ENCODE measurements around the gene SULT1A2.
A peak's percentile ranks its signal among the peaks of the same experiment; 100 is the strongest.
"Not testable (repeated sequence)": the region's sequence is repeated elsewhere in the genome, so short reads cannot be mapped to it uniquely, and the experiment has no call there.

Gene SULT1A2

DNA sequence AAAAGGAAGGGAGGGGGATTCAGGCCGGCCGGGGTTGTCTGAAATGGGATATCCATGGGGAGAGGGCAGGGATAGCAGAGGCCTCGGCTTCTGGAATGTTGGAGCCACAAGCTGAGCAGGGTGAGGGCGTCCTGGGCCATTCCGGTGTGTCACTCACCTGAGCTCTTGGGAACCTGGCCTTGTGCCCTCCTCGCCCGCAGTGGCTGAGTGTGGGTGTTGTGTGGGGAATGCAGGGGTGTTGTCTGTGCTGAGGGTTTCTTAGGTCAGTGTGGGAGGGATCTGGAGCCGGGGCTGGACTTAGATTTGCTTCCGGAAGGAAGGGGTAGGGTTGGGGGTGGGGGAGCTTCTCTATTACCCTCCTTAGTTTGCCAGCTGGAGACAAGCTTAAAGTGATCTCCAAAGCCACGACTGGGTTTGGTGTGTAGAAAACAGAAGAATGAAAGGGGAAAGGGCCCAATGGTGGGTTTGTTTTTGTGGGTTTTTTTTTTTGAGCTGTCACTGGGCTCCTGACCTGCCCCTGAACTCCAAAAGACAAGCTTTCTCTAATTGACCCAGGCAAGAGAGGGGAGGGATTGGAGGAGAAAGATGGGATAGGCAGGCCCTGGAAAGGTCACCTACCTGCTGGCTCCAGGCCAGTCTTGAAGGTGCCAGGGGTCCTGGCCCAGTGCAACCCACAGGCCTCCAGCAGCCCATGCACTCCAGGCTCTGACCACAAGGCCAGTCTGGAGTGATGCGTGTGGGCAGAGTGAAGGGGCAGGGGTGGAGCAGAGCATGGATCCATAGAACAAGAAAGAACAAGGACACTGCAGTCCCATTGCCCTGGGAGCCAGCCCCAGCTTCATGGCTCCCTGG is at the start of gene SULT1A2:
TSS of gene SULT1A2 (minus strand) at position 211 of the 852 bp plus-strand sequence. CDS start 1,120 bp downstream, outside the sequence.
- no peak for DNase-seq

DNA sequence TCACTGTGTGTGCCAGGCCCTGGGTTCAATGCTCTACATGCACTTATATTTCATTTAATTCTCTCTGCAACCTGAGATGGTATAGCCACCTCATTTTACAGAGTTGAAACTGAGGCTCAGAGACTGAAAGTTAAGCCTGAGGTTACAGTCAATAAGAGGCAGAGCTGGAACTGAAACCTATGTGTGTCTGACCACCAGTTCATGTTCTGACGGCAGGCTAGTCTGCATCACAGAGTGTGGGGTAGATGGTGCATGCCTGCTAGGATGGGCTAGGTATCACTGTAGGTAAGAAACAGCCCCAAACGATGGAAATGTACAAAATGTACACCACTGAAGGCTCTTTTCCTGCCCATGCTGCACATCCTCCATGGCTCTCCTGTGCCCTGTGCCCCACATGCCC is 43.1 kb upstream of the SULT1A2 start:
- not testable (repeated sequence) for DNase-seq

DNA sequence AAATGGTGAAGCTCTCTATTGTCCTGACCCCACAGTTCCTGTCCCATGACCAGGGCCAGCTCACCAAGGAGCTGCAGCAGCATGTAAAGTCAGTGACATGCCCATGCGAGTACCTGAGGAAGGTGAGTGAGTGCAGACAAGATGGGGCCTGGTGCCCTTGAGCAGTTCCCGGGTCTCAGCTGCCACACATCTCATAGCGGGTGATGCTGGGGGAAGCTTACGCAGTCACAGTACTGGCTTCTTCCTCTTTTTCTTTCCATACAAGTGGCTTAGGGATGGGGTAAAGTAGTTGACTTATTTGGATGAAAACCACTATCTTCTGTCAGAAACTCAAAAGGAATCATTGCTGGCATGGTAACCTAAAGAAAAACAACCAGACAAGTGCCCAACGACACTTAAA is 41.5 kb upstream of the SULT1A2 start:
- DNase-seq = not testable (repeated sequence)

DNA sequence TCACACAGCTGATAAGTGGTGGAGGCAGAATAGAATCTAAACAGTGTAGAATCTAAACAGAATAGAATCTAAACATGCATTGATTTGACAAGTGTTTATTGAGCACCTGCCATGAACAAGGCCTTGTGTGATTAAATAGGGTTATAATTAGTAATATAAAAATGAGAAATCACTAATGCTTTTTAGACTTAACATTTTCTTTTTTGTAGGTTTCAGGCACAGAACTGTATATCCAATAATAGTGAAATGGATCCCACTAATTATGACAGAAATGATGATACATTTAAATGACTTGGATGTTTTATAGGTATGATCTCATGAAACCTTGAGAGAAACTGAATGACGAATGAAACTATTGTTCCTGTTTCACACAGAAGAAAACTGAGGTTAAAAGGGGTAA is 40.9 kb upstream of the SULT1A2 start, which contains the start of gene NPIPB8:
TSS of gene NPIPB8 (plus strand) at position 301 of the 400 bp plus-strand sequence. CDS start 296 bp downstream, outside the sequence.
- DNase-seq = not testable (repeated sequence)

DNA sequence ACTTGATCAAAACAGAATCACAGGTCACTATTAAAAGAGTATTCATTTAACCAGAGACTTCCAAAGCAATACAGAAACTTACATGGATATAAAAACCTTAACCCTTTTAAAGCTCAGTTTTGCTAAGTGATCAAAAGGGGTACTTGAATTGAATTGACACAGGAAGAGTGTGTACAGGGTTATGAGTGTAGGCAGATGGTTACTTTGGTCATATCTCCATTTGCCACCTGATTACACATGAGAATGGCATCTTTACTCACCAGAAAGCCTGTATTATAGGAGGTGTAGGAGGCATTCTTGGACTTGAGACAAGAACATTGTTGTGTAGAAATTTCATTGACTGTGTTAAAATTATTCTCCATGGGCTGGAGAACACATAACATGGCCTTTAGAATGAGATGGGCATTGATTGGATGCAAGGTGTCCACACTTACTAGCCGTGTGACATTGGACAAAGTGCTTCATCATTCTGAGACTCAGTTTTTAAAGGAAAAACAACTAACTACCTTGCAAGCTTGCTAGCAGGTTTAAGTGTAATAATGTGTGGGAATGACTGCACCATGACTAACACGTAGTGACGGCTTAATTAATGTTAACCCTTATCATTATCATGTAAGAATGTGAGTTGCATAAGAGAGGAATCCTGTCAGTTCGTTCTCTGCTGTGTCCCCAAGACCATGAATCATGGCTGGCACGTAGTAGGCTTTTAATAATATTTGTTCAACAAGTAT is 39.4 kb upstream of the SULT1A2 start:
- not testable (repeated sequence) for DNase-seq

DNA sequence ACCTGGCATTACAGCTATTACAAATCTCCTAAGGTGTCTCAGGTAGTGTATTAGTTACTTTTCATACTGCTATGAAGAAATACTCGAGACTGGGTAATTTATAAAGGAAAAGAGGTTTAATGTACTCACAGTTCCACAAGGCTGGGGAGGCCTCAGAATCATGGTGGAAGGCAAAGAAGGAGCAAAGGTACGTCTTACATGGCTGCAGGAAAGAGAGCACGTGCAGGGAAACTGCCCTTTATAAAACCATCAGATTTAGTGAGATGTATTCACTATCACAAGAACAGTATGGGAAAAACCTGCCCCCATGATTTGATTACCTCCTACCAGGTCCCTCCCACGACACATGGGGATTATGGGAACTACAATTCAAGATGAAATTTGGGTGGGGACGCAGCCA is 34.1 kb upstream of the SULT1A2 start:
- DNase-seq = not testable (repeated sequence)

DNA sequence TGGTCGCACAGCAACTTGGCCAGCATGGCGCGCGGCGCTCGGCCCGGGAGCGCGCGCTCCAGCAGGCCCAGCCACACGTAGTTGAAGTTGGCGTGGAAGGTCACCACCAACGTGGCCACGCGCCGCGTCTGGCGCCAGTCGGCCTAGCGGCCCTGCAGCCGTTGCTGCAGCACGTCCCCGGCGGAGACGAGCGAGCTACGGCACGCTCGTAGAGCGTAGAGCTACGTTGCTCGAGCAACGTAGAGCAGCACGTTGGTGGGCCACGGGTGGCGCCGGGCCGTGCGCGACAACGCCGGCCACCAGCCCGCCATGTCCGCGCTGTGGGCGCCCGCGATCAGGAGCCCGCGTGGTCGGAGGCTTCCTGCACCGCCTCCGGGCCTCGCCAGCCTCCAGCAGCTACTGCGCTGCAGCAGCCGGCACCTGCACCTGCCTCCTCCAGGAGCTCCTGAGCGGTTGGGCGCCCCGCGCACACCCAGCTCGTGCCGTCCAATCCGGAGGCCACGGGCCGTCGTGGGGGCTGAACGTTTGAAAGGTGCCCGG is 26.4 kb upstream of the SULT1A2 start:
- DNase-seq = peak; percentile 94

DNA sequence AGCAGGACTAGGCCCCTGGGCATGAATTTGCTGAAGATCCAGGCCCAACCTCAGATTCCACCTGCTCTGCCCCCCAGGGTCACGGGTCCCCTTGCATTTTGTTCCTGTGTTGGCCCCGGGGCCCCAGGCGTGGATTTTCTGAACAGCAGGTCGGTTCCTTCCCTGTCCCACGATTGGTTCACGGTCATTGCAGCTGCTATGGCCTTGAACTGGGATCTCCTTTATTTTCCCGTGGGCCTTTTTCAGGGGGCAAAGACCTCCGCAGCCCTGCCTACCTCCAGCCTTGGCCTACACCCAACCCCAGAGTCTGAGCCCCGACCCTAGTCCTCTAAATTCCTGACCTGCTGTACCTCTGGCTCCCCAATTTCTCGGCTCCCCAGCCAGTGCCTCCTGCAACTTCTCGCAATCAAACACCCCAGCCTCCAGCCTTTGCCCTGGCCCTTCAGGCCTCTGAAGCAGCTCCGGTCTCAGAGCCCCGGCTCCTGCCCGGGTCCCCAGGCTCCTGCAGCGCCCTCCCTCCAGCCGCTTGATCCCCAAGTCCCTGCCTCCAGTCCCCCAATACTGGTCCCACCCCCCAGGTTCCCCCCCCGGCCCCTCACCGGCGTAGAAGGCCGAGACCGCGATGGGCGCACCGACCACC is 25.8 kb upstream of the SULT1A2 start:
- peak; percentile 40 for DNase-seq

DNA sequence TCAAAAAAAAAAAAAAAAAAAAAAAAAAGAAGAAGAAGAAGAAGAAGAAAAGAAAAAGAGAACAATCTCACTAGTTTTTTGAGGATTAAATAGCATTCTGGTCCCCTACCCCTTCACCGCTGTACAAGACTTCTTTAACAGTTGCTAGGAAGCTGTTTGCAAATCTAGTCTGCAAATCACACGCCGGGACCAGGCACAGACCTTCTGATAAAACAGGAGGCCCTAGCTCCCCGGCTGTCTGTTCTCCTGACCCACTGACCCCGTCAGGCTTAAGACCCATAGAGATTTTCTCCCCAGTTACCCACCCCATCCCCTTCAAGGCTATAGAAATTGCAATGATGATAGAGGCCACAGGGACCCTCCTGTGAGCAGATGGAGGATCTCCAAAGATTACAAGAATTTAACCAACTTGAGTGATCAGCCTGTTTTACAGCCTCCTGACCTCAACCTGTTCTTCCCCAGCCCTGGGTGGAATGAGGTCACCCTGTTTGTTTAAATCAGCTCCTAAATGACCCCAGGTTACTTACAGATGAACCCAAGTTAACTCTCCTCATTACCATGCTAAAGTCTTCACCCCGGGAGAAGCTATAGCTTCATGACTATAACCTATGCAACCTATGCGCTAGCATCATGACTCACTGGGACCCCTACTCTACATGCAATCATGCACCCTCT is 24.8 kb upstream of the SULT1A2 start:
- peak; percentile 17 for DNase-seq

DNA sequence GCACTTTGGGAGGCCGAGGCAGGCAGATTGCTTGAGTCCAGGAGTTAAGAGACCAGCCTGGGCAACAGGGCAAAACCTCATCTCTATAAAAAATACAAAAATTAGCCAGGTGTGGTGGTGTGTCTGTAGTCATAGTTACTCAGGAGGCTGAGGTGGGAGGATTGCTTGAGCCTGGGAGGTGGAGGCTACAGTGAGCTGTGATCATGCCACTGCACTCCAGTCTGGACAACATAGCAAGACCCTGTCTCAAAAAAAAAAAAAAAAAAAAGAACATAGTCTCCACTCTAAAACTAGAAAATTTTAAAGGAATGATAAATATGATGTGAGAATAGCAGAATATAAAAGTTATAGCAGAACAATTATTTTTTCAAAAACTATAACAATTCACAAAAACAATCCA is 23.5 kb upstream of the SULT1A2 start:
- not testable (repeated sequence) for DNase-seq

DNA sequence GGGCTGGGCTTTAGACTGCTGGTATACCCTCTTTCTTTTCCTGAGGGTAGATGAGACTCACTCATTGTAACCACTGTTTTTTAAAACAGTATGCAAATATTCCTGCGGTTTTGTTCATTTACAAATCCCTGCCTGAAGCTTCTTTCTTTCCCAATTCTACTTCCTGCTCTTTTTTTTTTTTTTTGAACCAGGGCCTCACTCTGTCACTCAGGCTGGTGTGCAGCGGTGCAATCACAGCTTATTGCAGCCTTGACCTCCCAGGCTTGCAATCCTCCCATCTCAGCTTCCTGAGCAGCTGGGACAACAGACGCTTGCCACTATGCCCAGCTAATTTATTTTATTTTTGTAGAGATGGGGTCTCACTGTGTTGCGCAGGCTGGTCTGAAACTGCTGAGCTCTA is 21.0 kb upstream of the SULT1A2 start:
- DNase-seq = peak; percentile 35

DNA sequence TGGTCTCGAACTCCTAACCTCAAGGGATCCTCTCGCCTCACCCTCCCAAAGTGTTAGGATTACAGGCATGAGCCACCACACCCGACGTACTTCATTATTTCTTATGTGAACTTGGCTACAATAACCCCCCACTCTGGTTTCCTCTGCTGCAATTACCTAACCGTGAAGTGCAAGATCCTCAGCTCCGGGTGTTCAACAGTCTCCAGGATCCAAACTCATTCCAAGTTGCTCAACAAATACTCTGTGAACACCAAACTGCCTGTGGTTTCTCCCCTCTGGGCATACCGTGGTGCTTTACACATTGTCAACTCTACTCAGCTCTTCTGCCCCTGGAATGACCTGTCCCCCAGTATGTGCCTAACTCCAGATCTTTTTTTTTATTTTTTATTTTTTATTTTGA is 19.8 kb upstream of the SULT1A2 start:
- DNase-seq = no peak

DNA sequence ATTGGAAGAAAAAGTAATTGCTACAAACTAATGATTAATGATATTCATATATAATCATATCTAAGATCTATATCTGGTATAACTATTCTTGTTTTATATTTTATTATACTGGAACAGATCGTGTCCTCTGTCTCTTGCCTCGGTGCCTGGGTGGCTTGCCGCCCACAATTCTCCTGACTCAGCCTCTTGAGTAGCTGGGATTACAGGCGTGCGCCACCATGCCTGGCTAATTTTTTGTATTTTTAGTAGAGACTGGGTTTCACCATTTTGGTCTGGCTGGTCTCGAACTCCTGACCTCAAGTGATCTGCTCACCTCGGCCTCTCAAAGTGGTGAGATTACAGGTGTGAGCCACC is 19.4 kb upstream of the SULT1A2 start:
- DNase-seq = not testable (repeated sequence)

DNA sequence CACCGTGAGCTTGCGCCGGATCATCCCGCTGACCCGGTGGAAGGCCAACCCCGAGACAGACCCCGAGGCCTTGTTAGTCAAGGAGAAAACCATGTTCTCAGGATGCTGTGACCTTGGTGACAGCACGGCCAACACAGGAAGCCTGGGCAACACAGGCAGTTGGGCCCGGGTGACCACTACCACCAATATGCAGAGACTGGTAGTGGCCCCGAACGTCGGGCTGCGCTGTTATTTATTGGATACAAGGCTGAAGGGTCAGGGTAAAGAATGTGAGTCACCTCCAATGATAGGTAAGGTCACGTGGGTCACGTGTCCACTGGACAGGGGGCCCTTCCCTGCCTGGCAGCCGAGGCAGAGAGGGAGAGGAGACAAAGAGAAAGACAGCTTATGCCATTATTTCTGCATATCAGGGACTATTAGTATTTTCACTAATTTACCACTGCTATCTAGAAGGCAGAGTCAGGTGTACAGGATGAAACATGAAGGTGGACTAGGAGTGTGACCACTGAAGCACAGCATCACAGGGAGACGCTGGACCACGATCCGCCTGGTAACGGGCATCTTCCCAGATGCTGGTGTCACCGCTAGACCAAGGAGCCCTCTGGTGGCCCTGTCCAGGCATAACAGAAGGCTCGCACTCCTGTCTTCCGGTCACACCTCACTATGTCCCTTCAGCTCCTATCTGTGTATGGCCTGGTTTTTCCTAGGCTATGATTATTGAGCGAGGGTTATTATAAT is 18.8 kb upstream of the SULT1A2 start:
- peak; percentile 61 for DNase-seq

DNA sequence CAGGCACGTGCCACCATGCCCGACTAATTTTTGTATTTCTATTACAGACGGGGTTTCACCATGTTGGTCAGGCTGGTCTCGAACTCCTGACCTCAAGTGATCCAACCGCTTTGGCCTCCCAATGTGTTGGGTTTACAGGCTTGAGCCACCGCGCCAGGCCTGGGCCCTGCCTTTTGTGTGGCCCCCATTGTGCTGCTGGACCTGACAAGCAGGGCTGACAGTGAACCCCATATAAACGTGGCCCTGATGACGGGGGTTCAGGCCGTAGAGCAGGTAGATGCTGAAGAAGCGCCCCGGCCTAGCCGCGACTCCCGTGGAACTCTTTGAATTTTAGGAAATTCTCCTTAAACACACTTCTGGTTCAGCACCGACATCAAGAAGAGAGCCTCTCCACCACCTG is 17.7 kb upstream of the SULT1A2 start:
- not testable (repeated sequence) for DNase-seq

DNA sequence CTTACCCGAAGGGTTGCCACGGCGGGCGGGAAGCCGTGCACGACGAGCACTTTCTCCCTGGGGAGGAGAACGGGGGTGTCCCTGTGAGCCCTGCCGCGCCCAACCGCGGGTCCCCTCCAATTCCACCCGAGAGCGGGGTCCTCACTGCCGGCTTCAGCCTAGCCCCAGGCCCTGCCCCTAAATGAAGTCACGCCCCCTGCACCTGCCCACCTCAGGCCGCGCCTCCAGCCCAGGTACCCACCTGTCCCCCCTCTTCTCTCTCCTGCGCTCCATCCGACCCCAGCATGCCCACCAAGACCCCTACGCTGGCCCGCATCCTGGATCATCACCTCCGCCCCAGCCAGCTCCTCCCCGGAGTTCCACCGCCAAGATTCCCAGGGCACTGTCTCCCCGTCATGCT is 17.1 kb upstream of the SULT1A2 start:
- DNase-seq = not testable (repeated sequence)

DNA sequence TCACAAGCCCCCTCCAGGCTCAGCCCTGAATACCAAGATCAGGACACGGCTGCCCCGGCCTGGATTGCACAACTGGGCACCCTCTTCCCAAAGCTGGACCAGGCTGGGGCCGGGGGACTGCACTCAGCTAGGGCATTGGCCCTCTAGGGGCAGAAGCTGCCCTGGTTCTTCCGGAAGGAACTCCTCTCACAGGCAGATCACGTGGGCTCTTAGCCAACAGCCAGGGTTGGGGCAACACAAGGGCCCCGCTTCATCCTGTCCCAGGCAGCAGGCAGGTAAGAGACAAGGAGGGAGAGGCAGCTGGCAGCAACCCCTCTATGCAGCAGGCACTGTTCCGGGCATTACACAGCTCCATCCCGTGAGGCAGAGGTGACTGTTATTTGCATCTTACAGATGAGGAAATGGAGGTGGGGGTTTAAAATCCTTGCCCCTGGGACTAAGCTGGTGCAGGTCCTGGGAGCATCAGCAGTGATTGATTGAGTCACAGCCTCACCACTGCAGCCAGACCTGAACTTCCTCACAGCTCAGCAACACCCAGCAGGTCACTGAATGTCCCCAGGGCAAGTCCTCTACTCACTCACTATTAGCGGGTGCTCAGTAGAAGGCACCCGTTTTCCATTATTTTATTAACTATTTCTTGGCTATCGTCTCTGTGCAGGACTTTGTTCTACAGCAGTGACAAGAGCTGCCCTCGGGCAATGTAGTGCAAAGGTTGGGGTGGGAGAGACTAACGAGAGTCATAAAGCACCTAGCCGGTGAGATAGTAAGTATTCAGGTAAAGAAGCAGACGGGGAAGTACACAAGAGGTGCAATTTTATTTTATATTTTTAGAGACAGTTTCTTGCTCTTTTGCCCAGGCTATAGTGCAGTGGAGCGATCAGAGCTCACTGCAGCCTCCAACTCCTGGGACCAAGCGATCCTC is 15.8 kb upstream of the SULT1A2 start:
- not testable (repeated sequence) for DNase-seq

DNA sequence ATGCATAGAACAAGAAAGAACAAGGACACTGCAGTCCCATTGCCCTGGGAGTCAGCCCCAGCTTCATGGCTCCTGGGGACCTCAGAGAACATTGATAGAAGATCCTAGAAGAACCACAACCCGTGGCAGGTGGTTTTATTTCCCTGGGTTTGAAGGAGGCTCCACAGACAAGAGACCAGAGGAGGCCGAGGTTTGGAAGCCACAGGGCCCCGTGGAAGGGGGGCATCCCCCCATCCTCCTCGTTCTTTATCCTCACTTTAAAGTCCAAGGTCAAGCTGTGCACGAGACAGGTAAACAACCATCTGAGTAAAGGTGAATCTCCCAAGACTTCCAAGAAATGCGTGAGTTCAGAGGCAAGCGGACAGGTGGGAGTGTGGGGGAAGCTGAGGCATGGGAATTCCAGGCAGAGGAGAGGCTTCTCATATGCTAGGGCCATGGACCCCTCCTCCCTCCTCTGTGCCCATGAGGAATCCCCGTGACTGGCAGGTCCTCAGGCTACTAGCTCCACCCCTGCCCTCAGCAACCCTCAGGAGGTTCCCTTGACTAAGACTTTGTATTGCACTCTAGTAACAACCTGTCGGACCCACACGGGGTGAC is 13.8 kb upstream of the SULT1A2 start:
- DNase-seq = no peak

DNA sequence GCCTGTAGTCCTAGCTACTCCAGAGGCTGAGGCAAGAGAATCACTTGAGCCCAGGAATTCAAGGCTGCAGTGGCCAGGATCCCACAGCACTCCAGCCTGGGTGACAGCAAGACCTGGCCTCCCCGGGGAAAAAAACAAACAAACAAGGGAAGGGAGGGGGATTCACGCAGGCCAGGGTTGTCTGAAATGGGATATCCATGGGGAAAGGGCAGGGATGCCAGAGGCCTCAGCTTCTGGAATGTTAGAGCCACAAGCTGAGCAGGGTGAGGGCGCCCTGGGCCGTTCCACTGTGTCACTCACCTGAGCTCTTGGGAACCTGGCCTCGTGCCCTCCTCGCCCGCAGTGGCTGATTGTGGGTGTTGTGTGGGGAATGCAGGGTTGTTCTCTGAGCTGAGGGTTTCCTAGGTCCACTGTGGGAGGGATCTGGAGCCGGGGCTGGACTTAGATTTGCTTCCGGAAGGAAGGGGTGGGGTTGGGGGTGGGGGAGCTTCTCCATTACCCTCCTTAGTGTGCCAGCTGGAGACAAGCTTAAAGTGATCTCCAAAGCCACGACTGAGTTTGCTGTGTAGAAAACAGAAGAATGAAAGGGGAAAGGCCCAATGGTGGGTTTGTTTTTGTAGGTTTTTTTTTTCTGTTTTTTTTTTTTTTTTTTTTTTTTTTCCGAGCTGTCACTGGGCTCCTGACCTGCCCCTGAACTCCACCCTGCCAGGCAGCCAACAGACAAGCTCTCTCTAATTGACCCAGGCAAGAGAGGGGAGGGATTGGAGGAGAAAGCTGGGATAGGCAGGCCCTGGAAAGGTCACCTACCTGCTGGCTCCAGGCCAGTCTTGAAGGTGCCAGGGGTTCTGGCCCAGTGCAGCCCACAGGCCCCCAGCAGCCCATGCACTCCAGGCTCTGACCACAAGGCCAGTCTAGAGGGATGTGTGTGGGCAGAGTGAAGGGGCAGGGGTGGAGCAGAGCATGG is 13.1 kb upstream of the SULT1A2 start, which contains the start of gene SULT1A1:
TSS of gene SULT1A1 (minus strand) at position 414 of the 964 bp plus-strand sequence. CDS start 1,189 bp downstream, outside the sequence.
- DNase-seq = no peak
